HepG2 (cell line): ENCODE results near the gene MAN2A1. TPM values are rescaled to one million over a fixed set of nuclear protein-coding genes. Genes with fewer than 3 reads are reported as not detected.

Experiments
- CHCHD3 ChIP-seq: sonication (generic); formaldehyde crosslinking; IDR thresholded peaks from 2 replicates; pipeline ENCODE4 v1.8.0; 2022; ENCODE audit warnings: mild to moderate bottlenecking, missing genetic modification reagents, moderate library complexity
- GATAD1 ChIP-seq: IDR thresholded peaks from 2 replicates; pipeline ENCODE4 v1.6.1; 2016; ENCODE audit warnings: missing genetic modification reagents, missing compliant biosample characterization
- HNRNPK ChIP-seq: fragments of 200-400 bp; formaldehyde crosslinking; IDR thresholded peaks from 2 replicates; pipeline ENCODE4 v1.6.1; 2018; ENCODE audit warnings: low read length, low read depth, moderate library complexity, mild to moderate bottlenecking; ENCODE audit not compliant: poor library complexity, severe bottlenecking
- KMT2B ChIP-seq: IDR thresholded peaks from 2 replicates; pipeline ENCODE4 v1.6.1; 2016; ENCODE audit warnings: missing genetic modification reagents, missing compliant biosample characterization
- LCORL ChIP-seq, 2 experiments: fragments of 450-650 bp in 1 of 2; sonication (generic) in 1 of 2; formaldehyde crosslinking in 1 of 2; IDR thresholded peaks; 2 replicates each; pipeline versions ENCODE4 v1.5.0 to v1.6.1; 2017 to 2020; ENCODE audit warnings: antibody characterized with exemption in 1 of 2, missing genetic modification reagents in 1 of 2
- MXI1 ChIP-seq: IDR thresholded peaks from 3 replicates; pipeline ENCODE4 v1.6.1; 2012; ENCODE audit warnings: low read depth, low read length, inconsistent platforms, borderline replicate concordance
- NFE2L2 ChIP-seq: fragments of 150-350 bp; IDR thresholded peaks from 2 replicates; pipeline ENCODE4 v1.6.1; 2014; ENCODE audit warnings: low read length
- POLR2G ChIP-seq: fragments of 200-400 bp; formaldehyde crosslinking; IDR thresholded peaks from 2 replicates; pipeline ENCODE4 v1.6.1; 2018; ENCODE audit warnings: mild to moderate bottlenecking, low read depth, low read length, moderate library complexity
- ZNF142 ChIP-seq: sonication (generic); formaldehyde crosslinking; IDR thresholded peaks from 2 replicates; pipeline ENCODE4 v1.4.0; 2020; ENCODE audit warnings: missing genetic modification reagents
- ZNF160 ChIP-seq: sonication (generic); formaldehyde crosslinking; IDR thresholded peaks from 2 replicates; pipeline ENCODE4 v1.8.0; 2022; ENCODE audit warnings: mild to moderate bottlenecking, inconsistent platforms, missing genetic modification reagents
- ZNF264 ChIP-seq: sonication (generic); formaldehyde crosslinking; IDR thresholded peaks from 2 replicates; pipeline ENCODE4 v1.4.0; 2020; ENCODE audit warnings: missing genetic modification reagents
- ZNF609 ChIP-seq: sonication (generic); formaldehyde crosslinking; IDR thresholded peaks from 2 replicates; pipeline ENCODE4 v1.4.0; 2020; ENCODE audit warnings: mild to moderate bottlenecking, missing genetic modification reagents, borderline replicate concordance
- ZNF878 ChIP-seq: sonication (generic); formaldehyde crosslinking; IDR thresholded peaks from 2 replicates; pipeline ENCODE4 v1.8.1; 2023; ENCODE audit warnings: mild to moderate bottlenecking, missing genetic modification reagents, moderate library complexity
- polyA plus RNA-seq, 8 experiments: library from polyadenylated mRNA; depleted of rRNA in 3 of 8; stranded (reverse) in 7 of 8; unstranded in 1 of 8; fragments of >200 nt; fragmentation: Illumina TruSeq in 4 of 8; extraction: Trizol in 4 of 8; gene quantifications; 2 replicates each; pipeline versions ENCODE4 v1.2.1 to v1.2.3, GENCODE V29; 2011 to 2016; ENCODE audit warnings: low read depth in 4 of 8, missing spikeins in 1 of 8, mixed read lengths in 1 of 8; ENCODE audit not compliant: insufficient read depth in 1 of 8
- total RNA-seq, 5 experiments: library from RNA; depleted of rRNA; stranded (reverse); fragments of >200 nt; fragmentation: Illumina TruSeq; extraction: Trizol; gene quantifications; 2 replicates each; pipeline ENCODE4 v1.2.3, GENCODE V29; 2016; ENCODE audit warnings: low read depth in 1 of 5
- TF ChIP-seq, protein P1 (sequence below): sonication (generic); formaldehyde crosslinking; IDR thresholded peaks from 2 replicates; pipeline ENCODE4 v1.5.1; 2020; ENCODE audit warnings: mild to moderate bottlenecking, missing genetic modification reagents, borderline replicate concordance
- TF ChIP-seq, protein P2 (sequence below): IDR thresholded peaks from 2 replicates; pipeline ENCODE4 v1.6.1; 2016; ENCODE audit warnings: mild to moderate bottlenecking, missing biosample characterization, missing genetic modification reagents

MAN2A1 gene
- total and polyA plus RNA-seq, 2 of the 13 experiments (the other 11 are each of a cell fraction or from before 2014, with no cell fraction given) = 56.2 to 80.5 TPM

- TF ChIP-seq ZNF609 (CRISPR knock-in tag) (0 out of 2 replicates have a peak, but pooled peaks have one; percentile 19), CHCHD3 (CRISPR knock-in tag) (peak; percentile 57; the same call in 1 of the 2 replicates), ZNF142 (CRISPR knock-in tag) (no peak), HNRNPK (no peak), KMT2B (CRISPR knock-in tag) (peak; percentile 1; the same call in 1 of the 2 replicates), ZNF878 (CRISPR knock-in tag) (no peak), ZNF264 (CRISPR knock-in tag) (no peak), POLR2G (no peak), NFE2L2 (no peak), LCORL (IDR thresholded peaks at IDR 0.05) (no peak), LCORL (CRISPR knock-in tag; IDR thresholded peaks at IDR 0.05) (no peak), ZNF160 (CRISPR knock-in tag) (0 out of 2 replicates have a peak, but pooled peaks have one; percentile 23), GATAD1 (no peak), MXI1 (no peak)
- TF ChIP-seq, protein P1, sequence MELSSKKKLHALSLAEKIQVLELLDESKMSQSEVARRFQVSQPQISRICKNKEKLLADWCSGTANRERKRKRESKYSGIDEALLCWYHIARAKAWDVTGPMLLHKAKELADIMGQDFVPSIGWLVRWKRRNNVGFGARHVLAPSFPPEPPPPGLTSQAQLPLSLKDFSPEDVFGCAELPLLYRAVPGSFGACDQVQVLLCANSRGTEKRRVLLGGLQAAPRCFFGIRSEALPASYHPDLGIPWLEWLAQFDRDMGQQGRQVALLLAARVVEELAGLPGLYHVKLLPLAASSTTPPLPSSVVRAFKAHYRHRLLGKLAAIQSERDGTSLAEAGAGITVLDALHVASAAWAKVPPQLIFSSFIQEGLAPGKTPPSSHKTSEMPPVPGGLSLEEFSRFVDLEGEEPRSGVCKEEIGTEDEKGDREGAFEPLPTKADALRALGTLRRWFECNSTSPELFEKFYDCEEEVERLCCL (CRISPR knock-in tag) = peak; percentile 21; the same call in 1 of the 2 replicates
- TF ChIP-seq, protein P2, sequence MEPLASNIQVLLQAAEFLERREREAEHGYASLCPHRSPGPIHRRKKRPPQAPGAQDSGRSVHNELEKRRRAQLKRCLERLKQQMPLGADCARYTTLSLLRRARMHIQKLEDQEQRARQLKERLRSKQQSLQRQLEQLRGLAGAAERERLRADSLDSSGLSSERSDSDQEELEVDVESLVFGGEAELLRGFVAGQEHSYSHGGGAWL (CRISPR knock-in tag) = no peak
Measured at GRCh38 chr5:109690242-109690974, 681 bp downstream of the MAN2A1 start (continued).
